GM21786 (cell line): Measurements from ENCODE around the gene HELZ.
"Not testable (repeated sequence)": the region's sequence is repeated elsewhere in the genome, so short reads cannot be mapped to it uniquely, and the experiment has no call there.

Source experiments
- ATAC-seq: cut with Tn5 transposase; IDR thresholded peaks from one replicate; pipeline ENCODE4 v1.9.1; 2021; ENCODE audit not compliant: unreplicated experiment

The HELZ gene

GRCh38 chr17:67124450-67125148 lies 120.4 kb downstream of the HELZ start:
- ATAC-seq = no peak

GRCh38 chr17:67123699-67124098 lies 121.3 kb downstream of the HELZ start:
- no peak for ATAC-seq

- no peak for ATAC-seq
These were observed 123.6 kb downstream of the HELZ start for GRCh38 chr17:67121316-67121891.

- ATAC-seq = no peak
These were observed 125.9 kb downstream of the HELZ start for GRCh38 chr17:67119102-67119501.

GRCh38 chr17:67116045-67116575 lies 128.9 kb downstream of the HELZ start:
- ATAC-seq = no peak

- ATAC-seq = no peak
These were observed 129.6 kb downstream of the HELZ start for GRCh38 chr17:67115401-67115800.

GRCh38 chr17:67113486-67113885 lies 131.5 kb downstream of the HELZ start:
- ATAC-seq = no peak

GRCh38 chr17:67111808-67112207 lies 133.2 kb downstream of the HELZ start:
- no peak for ATAC-seq

- no peak for ATAC-seq
These were observed 133.7 kb downstream of the HELZ start for GRCh38 chr17:67111327-67111726.

GRCh38 chr17:67110619-67111018 lies 134.4 kb downstream of the HELZ start:
- no peak for ATAC-seq

- ATAC-seq = no peak
These were observed 135.9 kb downstream of the HELZ start for GRCh38 chr17:67109111-67109510.

GRCh38 chr17:67107811-67108775 lies 136.9 kb downstream of the HELZ start:
- no peak for ATAC-seq

- no peak for ATAC-seq
These were observed 137.8 kb downstream of the HELZ start for GRCh38 chr17:67107171-67107570.

- ATAC-seq = no peak
These were observed 139.8 kb downstream of the HELZ start for GRCh38 chr17:67105213-67105612.

- ATAC-seq = not testable (repeated sequence)
These were observed 140.4 kb downstream of the HELZ start for GRCh38 chr17:67104641-67105040.

GRCh38 chr17:67098006-67098405 lies 147.0 kb downstream of the HELZ start:
- ATAC-seq = no peak

- no peak for ATAC-seq
These were observed 148.4 kb downstream of the HELZ start for GRCh38 chr17:67096609-67097008.

- ATAC-seq = no peak
These were observed 149.2 kb downstream of the HELZ start for GRCh38 chr17:67095803-67096202.

GRCh38 chr17:67095291-67095690 lies 149.7 kb downstream of the HELZ start:
- ATAC-seq = not testable (repeated sequence)

GRCh38 chr17:67093348-67093747 lies 151.6 kb downstream of the HELZ start:
- ATAC-seq = no peak

GRCh38 chr17:67092710-67093109 lies 152.3 kb downstream of the HELZ start:
- not testable (repeated sequence) for ATAC-seq
